GM18867 (cell line): ENCODE measurements around the gene LRRK2.

Experiments
- ATAC-seq: cut with Tn5 transposase; IDR thresholded peaks from one replicate; pipeline ENCODE4 v1.9.1; 2021; ENCODE audit warnings: mild to moderate bottlenecking, moderate library complexity; ENCODE audit not compliant: unreplicated experiment

LRRK2 gene

DNA sequence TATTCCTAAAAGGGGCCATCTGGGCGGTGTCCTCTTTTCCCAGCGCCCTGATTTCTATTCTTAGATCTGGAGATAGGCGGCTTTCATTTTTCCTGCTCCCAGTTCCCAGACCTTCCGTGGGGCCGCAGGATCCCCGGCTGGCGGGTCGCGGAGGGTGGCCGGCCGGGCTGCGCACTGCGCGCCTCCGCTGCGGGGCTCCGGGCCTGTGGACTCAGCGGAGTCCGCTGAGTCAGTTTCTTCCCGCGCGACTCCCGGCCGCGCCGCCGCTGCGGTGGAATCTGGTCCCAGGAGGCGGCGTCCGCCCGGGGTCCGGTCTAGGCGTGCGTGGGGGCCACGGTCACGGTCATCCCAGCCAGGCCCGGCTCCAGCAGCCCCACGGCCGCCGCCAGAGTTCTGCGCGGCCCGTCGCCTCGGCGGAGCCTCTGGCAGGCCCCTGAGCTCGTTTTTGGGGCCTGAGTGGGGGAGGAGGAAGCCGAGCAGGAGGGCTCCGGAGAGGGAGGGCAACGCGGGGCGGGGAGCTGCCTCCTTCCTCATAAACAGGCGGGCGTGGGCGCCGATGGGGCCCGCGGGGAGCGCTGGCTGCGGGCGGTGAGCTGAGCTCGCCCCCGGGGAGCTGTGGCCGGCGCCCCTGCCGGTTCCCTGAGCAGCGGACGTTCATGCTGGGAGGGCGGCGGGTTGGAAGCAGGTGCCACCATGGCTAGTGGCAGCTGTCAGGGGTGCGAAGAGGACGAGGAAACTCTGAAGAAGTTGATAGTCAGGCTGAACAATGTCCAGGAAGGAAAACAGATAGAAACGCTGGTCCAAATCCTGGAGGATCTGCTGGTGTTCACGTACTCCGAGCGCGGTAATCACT, at the start of gene LRRK2:
Gene LRRK2 (plus strand): TSS at position 559 of the 853 bp plus-strand sequence. CDS start 135 bp downstream, at position 694.
- peak; percentile 64 for ATAC-seq

GRCh38 chr12:40175045-40175444, 49.8 kb upstream of the LRRK2 start:
- no peak for ATAC-seq

GRCh38 chr12:40175489-40175888, 49.3 kb upstream of the LRRK2 start:
- no peak for ATAC-seq

- no peak for ATAC-seq
Measured at GRCh38 chr12:40178701-40179100, 46.1 kb upstream of the LRRK2 start.

GRCh38 chr12:40181490-40181889, 43.3 kb upstream of the LRRK2 start:
- ATAC-seq = no peak

DNA sequence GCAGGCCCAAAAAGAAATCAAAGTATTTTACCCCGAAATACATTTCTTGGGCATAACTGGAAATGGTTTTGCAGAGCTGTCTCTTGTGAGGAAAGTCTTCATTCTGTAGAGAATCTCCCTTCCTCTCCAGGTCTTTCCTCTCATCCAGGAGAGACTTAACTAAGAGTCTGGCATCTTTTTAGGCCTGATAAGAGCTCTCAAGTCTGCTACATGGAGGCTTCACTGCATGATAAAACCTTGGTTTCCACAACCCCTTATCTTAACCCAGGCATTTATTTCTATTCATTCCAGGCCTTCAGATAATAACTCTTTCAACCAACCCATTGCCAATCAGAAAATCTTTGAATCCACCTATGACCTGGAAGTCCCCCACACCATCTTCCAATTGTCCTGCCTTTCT, 41.1 kb upstream of the LRRK2 start:
- ATAC-seq = no peak

GRCh38 chr12:40184493-40185302, 40.1 kb upstream of the LRRK2 start:
- no peak for ATAC-seq

DNA sequence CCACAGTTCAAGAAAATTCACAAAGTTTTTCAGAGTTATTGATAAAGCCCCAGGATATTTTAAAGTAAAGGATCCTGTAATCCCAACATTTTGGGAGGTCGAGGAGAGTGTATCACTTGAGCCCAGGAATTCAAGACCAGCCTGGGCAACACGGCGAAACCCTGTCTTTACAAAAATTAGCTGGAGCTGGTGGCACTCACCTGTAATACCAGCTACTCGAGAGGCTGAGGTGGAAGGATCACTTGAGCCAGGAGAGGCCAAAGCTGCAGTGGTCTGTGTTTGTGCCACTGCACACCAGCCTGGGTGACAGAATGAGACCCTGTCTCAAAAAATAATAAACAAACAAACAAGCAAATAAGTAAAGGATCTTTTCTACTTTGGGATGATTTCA, 39.5 kb upstream of the LRRK2 start:
- no peak for ATAC-seq

DNA sequence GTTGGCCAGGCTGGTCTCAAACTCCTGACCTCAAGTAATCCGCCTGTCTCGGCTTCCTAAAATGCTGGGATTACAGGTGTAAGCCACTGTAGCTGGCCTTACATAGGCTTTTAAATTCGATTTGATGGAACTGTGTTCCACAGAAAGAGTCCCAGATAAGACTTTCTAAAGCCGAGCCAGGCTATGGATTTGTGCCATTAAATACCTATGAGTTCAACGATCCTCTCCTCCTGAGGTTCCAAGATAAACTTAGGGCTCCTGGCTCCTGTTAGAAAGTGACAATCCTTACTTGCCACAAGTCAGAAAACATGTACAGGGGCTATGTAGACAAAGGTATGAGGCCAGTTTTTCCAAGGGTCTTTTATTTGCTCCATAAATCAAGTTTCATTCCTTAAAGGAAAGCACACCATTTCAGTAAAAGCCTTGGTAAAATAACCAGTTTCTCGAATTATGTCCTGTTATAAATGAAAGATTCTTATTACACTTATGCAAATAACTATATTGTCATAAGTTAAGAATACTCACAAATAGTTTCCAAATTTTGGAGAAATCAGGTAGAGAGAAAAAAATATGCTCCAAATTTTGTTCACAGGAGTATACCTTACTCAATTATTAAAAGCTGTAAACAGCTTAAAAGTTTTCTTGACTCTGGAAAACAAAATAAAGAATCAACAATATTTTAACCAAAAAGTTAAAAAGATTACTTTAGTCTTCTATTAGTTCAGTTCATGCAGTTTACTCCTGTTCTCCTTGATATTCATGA, 36.1 kb upstream of the LRRK2 start:
- no peak for ATAC-seq

GRCh38 chr12:40192704-40193255, 32.0 kb upstream of the LRRK2 start:
- ATAC-seq = peak; percentile 97

- ATAC-seq = no peak
Measured at GRCh38 chr12:40194846-40195245, 30.0 kb upstream of the LRRK2 start.

DNA sequence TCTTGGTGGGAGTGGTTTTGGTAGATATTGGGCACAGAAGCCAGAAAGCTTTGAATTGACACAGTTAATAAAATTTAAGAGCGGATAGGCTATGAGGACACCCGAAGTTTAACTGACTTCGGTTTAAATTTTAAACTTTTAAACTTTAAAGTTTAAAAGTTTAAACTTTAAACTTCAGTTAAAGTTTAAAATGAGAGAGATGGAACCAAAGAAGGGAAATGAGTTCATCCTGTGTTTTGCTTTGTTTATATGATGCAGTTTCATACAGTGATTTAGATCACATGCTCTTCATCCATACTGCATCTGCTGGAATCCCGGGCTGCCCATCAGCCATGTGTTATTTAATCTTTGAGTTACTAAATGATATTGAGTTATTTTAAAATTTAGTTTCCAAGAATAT, 27.2 kb upstream of the LRRK2 start:
- no peak for ATAC-seq

- no peak for ATAC-seq
Measured at GRCh38 chr12:40198601-40199000, 26.2 kb upstream of the LRRK2 start.

DNA sequence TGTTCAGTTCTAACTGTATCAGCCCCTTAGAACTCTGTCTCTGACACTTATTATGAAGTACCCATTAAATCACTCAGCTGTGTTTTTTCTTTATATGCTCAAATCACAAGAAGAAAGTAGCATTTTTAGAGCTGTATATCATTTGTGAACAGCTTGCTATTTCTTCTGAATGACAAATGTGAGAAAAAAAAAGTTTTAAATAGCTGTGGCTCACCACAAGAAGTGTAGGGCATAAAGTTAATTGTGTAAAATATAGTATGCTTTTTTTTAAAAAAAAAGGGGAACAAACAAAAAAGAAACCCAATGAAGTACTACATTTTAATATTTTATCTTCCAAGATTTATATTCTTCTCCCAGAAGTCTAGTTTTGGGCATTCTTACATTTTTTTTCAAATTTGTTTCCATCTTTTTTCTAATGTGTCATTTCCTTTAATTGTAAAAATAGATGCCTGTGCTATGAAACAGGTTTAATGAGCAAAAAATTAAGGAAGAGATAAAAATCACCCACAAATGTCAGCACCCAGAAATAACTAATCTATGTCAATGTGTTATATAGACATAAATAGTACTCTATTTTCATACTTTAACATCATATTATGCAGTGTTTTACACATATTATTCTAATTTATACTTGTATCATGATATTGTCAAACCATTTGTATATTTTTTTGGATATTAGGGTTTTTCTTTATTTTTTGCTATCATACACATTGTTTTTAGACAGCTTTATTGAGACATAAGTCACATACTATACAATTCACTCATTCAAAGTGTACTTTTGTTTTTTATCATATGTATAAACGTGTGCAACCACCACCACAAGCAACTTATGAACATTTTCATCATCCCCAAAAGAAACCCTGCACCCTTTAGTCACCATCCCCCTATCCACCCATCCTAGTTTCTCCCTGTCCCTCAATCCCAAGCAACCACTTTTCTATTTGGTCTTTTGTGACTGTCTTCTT, 22.4 kb upstream of the LRRK2 start:
- peak; percentile 80 for ATAC-seq

- no peak for ATAC-seq
Measured at GRCh38 chr12:40203060-40203430, 21.8 kb upstream of the LRRK2 start.

DNA sequence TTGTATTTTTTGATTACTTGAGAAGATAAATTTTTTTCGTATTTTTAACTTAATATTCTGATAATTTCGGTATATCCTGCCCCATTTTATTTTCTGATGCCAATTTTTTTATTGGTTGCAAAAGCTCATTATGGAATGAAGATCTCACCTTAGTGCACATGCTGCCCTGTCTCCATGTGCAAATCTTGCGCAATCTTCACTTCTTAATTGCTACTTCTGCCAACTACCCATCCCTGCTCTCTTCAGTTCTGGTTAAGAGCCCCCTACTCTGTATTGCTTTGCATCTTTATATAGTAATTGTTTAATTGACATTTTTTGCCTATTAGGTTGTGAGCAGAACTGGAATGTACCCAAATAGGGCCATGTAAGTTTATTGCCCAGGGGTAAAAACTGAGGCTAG, 20.5 kb upstream of the LRRK2 start:
- ATAC-seq = no peak

DNA sequence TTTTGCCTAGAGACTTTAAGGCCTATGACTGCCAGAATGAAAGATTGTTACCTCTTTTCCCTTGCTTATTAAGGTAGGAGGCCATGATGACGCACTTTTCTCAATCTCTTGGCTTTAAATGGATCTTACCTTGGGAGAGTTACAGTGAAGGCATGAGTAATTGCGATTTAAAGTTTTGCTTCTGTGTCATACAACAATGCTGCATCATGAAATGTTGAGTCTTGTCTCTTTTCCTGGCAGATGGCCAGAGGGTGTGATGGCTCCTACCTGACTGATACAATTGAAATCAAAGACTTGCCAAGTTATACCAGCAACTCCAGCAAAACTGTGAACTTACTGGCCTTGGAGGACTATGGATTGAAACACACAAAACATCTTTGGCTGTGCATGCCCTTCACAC, 17.2 kb upstream of the LRRK2 start:
- no peak for ATAC-seq

DNA sequence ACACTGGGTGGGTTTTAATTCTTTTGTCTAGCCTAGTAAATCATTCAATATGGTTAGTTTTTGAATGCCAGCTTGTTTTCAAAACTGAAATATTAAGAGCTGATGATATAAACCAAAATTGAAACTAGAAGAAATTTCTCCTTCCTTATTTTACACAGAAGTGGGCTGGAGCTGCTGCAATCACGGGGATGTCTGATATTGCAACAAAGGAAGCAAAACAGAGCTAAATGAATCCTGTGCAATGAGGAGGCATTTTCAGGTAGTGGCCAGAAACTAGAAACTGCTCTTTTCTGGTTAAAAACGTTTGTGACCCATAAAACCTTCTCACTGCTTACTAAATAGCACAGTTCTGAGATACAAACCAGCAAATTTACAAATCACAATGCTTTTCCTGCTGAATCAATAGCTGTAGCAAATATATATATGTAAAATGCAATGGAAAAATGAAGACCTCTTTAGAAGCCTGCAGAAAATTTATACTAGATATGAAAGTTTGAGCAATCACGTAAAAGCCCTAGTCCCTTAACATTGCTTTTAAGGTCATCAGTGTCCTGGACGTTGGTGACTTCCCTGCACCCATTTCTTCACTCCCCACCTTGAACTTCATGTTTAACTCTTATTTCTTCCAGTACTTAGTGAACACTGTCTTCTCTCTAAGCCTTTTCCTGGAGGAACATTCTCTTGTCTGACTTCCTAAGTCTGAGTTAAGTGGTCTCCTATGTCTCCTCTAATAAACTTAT, 15.9 kb upstream of the LRRK2 start:
- ATAC-seq = peak; percentile 95

GRCh38 chr12:40209886-40210285, 14.9 kb upstream of the LRRK2 start:
- no peak for ATAC-seq
